Kidney glomerular epithelial cell (primary cell): ENCODE results near the gene NUTM2G.
"Not testable (repeated sequence)": the region's sequence is repeated elsewhere in the genome, so short reads cannot be mapped to it uniquely, and the experiment has no call there.

Experiments used
- DNase-seq: peaks from one replicate; lab custom pipeline; 2025; lab: John Stamatoyannopoulos, UW

NUTM2G gene

GRCh38 chr9:96928543-96928942 lies at the start of gene NUTM2G:
Gene NUTM2G, plus strand, starts transcription at chr9:96928843. Its CDS starts 182 bp downstream, at chr9:96929025.
- not testable (repeated sequence) for DNase-seq

GRCh38 chr9:96883922-96884321 lies 44.7 kb upstream of the NUTM2G start:
- no peak for DNase-seq

GRCh38 chr9:96884443-96884842 lies 44.2 kb upstream of the NUTM2G start:
- DNase-seq: peak; percentile 91

GRCh38 chr9:96885424-96885823 lies 43.2 kb upstream of the NUTM2G start:
- DNase-seq: no peak

GRCh38 chr9:96888591-96888990 lies 40.1 kb upstream of the NUTM2G start:
- no peak for DNase-seq

GRCh38 chr9:96892131-96892530 lies 36.5 kb upstream of the NUTM2G start:
- DNase-seq: no peak

- DNase-seq: not testable (repeated sequence)
Observed at GRCh38 chr9:96900010-96900409, 28.6 kb upstream of the NUTM2G start.

- not testable (repeated sequence) for DNase-seq
Observed at GRCh38 chr9:96904947-96905722, 23.5 kb upstream of the NUTM2G start.

- DNase-seq: not testable (repeated sequence)
Observed at GRCh38 chr9:96908479-96908878, 20.2 kb upstream of the NUTM2G start.

GRCh38 chr9:96915539-96915938 lies 13.1 kb upstream of the NUTM2G start:
- DNase-seq: not testable (repeated sequence)

- not testable (repeated sequence) for DNase-seq
Observed at GRCh38 chr9:96916531-96916930, 12.1 kb upstream of the NUTM2G start.

GRCh38 chr9:96918550-96918949 lies 10.1 kb upstream of the NUTM2G start:
- not testable (repeated sequence) for DNase-seq

- not testable (repeated sequence) for DNase-seq
Observed at GRCh38 chr9:96920803-96921202, 7.8 kb upstream of the NUTM2G start.

GRCh38 chr9:96925587-96925986 lies 3.1 kb upstream of the NUTM2G start:
- not testable (repeated sequence) for DNase-seq

GRCh38 chr9:96931665-96932064 lies 3.0 kb downstream of the NUTM2G start:
- DNase-seq: not testable (repeated sequence)

GRCh38 chr9:96934097-96934496 lies 5.5 kb downstream of the NUTM2G start:
- not testable (repeated sequence) for DNase-seq

- DNase-seq: not testable (repeated sequence)
Observed at GRCh38 chr9:96934706-96935105, 6.1 kb downstream of the NUTM2G start.

GRCh38 chr9:96935401-96935800 lies 6.8 kb downstream of the NUTM2G start:
- not testable (repeated sequence) for DNase-seq

- DNase-seq: not testable (repeated sequence)
Observed at GRCh38 chr9:96937442-96937841, 8.8 kb downstream of the NUTM2G start.

GRCh38 chr9:96938957-96939665 lies 10.5 kb downstream of the NUTM2G start:
- not testable (repeated sequence) for DNase-seq

- not testable (repeated sequence) for DNase-seq
Observed at GRCh38 chr9:96940982-96941381, 12.3 kb downstream of the NUTM2G start.

- DNase-seq: not testable (repeated sequence)
Observed at GRCh38 chr9:96941628-96942027, 13.0 kb downstream of the NUTM2G start.

GRCh38 chr9:96942181-96942580 lies 13.5 kb downstream of the NUTM2G start:
- DNase-seq: not testable (repeated sequence)
